ENCODE data around the gene LCOR. TPM values are rescaled to one million over a fixed set of nuclear protein-coding genes. Genes with fewer than 3 reads are reported as not detected.

The LCOR gene
- total and polyA plus RNA-seq, 2 experiments from 2014 or later: 26.1 to 48.7 TPM

DNA sequence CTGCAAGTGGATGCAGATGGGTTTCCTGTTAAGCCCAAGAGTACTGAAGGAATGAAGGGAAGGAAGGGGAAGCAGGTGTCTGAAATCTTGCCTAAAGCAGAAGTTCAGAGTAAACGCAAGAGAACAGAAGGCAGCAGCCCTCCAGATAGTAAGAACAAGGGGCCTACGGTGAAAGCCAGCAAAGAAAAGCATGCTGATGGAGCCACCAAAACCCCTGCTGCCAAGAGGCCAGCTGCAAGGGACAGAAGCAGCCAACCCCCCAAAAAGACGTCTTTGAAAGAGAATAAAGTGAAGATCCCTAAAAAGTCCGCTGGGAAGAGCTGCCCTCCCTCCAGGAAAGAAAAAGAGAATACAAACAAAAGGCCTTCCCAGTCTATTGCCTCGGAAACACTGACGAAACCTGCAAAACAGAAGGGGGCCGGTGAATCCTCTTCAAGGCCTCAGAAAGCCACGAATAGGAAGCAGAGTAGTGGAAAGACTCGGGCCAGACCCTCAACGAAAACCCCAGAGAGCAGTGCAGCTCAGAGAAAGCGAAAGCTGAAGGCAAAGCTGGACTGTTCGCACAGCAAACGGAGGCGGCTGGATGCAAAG is 152.5 kb downstream of the LCOR start:
- Histone ChIP-seq H4K20me1 (ENCODE audit: insufficient read depth, poor library complexity, severe bottlenecking) (no peaks in the 10 kb centered on the region), H3K4me2 (no peak overlapping the region), H3K36me3 (replicated peaks; ENCODE audit: insufficient read depth, low read depth) (no peaks in the 10 kb centered on the region), H3K4me1 (ENCODE audit: insufficient read depth) (peaks cover 3% of the 10 kb centered on the region), H3K9me2 (replicated peaks; ENCODE audit: insufficient read depth) (no peaks in the 10 kb centered on the region), H3K9me3 (ENCODE audit: low read depth) (no peaks in the 10 kb centered on the region), H3K27ac (no peak overlapping the region), H3K79me2 (no peaks in the 10 kb centered on the region), H2AFZ (no peak overlapping the region), H3K4me3 (no peak overlapping the region), H3K27me3 (no peaks in the 10 kb centered on the region)
- TF ChIP-seq, protein P1, sequence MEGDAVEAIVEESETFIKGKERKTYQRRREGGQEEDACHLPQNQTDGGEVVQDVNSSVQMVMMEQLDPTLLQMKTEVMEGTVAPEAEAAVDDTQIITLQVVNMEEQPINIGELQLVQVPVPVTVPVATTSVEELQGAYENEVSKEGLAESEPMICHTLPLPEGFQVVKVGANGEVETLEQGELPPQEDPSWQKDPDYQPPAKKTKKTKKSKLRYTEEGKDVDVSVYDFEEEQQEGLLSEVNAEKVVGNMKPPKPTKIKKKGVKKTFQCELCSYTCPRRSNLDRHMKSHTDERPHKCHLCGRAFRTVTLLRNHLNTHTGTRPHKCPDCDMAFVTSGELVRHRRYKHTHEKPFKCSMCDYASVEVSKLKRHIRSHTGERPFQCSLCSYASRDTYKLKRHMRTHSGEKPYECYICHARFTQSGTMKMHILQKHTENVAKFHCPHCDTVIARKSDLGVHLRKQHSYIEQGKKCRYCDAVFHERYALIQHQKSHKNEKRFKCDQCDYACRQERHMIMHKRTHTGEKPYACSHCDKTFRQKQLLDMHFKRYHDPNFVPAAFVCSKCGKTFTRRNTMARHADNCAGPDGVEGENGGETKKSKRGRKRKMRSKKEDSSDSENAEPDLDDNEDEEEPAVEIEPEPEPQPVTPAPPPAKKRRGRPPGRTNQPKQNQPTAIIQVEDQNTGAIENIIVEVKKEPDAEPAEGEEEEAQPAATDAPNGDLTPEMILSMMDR (IDR thresholded peaks at IDR 0.05; ENCODE audit: poor library complexity): no peak
- TF ChIP-seq EZH2 (IDR thresholded peaks at IDR 0.05; ENCODE audit: borderline replicate concordance) (no peak), EZH2phosphoT487 (IDR thresholded peaks at IDR 0.05; ENCODE audit: low read depth, severe bottlenecking, unreplicated experiment) (no peak)
- 66% methylated on average over 14 of the region's 14 CpGs for WGBS (ENCODE audit: low lambda C conversion rate, missing lambda C conversion rate)
- DNase-seq (ENCODE audit: low spot score): no peak

DNA sequence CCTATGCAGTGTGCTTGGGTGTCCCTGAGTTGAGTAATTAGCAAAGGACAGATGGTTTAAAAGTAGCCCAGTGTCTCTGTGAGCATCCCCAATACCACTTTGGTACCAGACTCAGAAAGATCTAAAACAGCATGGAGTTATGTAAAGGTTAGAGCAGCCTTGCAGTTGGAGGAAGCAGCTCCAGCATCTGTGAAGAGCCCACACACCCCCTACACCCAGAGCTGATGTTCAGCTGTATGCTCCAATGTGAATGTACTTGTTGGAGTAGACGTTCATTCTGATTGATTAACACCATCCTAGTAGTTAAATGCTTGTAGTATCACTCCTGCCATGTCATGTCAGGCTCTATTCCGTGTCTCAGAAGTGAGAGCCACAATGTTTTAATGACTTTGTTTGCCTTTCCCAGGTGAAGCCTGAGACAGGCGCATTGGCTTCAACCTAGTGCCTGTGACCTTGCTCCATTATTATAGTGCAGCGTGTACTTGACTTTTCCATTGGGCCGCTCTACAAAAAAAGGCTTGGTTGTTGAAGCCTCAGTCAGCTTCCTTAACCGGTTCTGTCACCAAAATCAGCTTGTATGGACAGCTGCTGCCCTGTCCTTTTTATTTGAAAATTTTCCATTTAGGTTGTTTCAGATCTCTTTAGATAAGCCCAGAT is 154.2 kb downstream of the LCOR start:
- 94% methylated on average over 6 of the region's 6 CpGs for WGBS (ENCODE audit: low lambda C conversion rate, missing lambda C conversion rate)
- no peak overlapping the region for H2AFZ ChIP-seq
- H3K27me3 ChIP-seq: no peaks in the 10 kb centered on the region
- H3K4me3 ChIP-seq: no peak overlapping the region
- H4K20me1 ChIP-seq (ENCODE audit: insufficient read depth, poor library complexity, severe bottlenecking): no peaks in the 10 kb centered on the region
- DNase-seq (ENCODE audit: low spot score): no peak
- H3K36me3 ChIP-seq (replicated peaks; ENCODE audit: insufficient read depth, low read depth): no peaks in the 10 kb centered on the region
- H3K79me2 ChIP-seq: no peaks in the 10 kb centered on the region
- H3K4me1 ChIP-seq (ENCODE audit: insufficient read depth): peaks cover 3% of the 10 kb centered on the region
- TF ChIP-seq, protein P1 (IDR thresholded peaks at IDR 0.05; ENCODE audit: poor library complexity): no peak
- TF ChIP-seq EZH2phosphoT487 (IDR thresholded peaks at IDR 0.05; ENCODE audit: low read depth, severe bottlenecking, unreplicated experiment) (no peak), EZH2 (IDR thresholded peaks at IDR 0.05; ENCODE audit: borderline replicate concordance) (no peak)
- H3K9me2 ChIP-seq (replicated peaks; ENCODE audit: insufficient read depth): no peaks in the 10 kb centered on the region
- no peak overlapping the region for H3K27ac ChIP-seq
- H3K9me3 ChIP-seq (ENCODE audit: low read depth): no peaks in the 10 kb centered on the region
- no peak overlapping the region for H3K4me2 ChIP-seq

DNA sequence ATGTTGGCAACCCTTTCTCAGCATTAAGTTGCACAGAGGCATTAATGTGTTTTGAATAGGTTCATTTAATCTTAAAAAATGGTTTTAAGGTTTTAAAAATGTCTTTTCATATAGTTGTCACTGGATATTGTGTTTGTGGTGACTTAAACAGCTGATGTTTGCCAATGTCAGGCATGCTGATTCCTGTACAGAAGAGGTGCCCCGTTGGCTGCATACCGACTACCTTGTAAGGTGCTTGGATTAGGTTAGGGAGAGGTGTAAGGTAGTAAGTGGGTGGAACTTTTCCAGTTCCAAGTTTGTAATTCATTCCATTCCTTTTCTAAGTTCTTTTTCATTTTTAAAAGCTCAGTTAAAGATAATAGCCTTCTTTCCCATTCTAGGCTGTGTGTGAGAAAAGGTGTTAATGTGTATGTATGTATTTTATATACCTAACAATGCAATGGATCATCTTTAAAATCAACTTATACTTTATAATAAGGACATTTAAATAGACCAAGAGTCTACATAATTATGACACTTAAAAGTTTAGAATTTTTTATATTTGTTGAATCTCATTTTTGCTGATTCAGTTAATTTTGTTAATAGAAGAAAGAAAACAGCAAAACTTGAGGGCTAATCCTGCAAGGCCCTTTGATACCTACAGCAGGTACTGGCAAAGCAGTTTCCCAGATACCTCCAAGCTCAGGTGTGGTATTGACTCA is 155.2 kb downstream of the LCOR start:
- H3K4me3 ChIP-seq: no peak overlapping the region
- H3K27me3 ChIP-seq: no peaks in the 10 kb centered on the region
- H3K4me1 ChIP-seq (ENCODE audit: insufficient read depth): peaks cover 3% of the 10 kb centered on the region
- H3K79me2 ChIP-seq: no peaks in the 10 kb centered on the region
- H3K9me3 ChIP-seq (ENCODE audit: low read depth): no peaks in the 10 kb centered on the region
- TF ChIP-seq, protein P1 (IDR thresholded peaks at IDR 0.05; ENCODE audit: poor library complexity): no peak
- TF ChIP-seq EZH2phosphoT487 (IDR thresholded peaks at IDR 0.05; ENCODE audit: low read depth, severe bottlenecking, unreplicated experiment) (no peak), EZH2 (IDR thresholded peaks at IDR 0.05; ENCODE audit: borderline replicate concordance) (no peak)
- WGBS (ENCODE audit: low lambda C conversion rate, missing lambda C conversion rate): 96% methylated on average over 2 of the region's 2 CpGs
- no peaks in the 10 kb centered on the region for H3K36me3 ChIP-seq (replicated peaks; ENCODE audit: insufficient read depth, low read depth)
- no peaks in the 10 kb centered on the region for H4K20me1 ChIP-seq (ENCODE audit: insufficient read depth, poor library complexity, severe bottlenecking)
- H3K4me2 ChIP-seq: no peak overlapping the region
- H3K27ac ChIP-seq: no peak overlapping the region
- no peaks in the 10 kb centered on the region for H3K9me2 ChIP-seq (replicated peaks; ENCODE audit: insufficient read depth)
- DNase-seq (ENCODE audit: low spot score): no peak
- H2AFZ ChIP-seq: no peak overlapping the region
